ENCODE measurements around the gene PANX1. TPM values are rescaled to one million over a fixed set of nuclear protein-coding genes. Genes with fewer than 3 reads are reported as not detected.

The PANX1 gene
- total and polyA plus RNA-seq, 2 experiments from 2014 or later, result 9.5 to 40.8 TPM

GRCh38 chr11:94185416-94186084 is 56.9 kb downstream of the PANX1 start (continued):
- TF ChIP-seq ZNF462 (CRISPR knock-in tag; IDR thresholded peaks at IDR 0.05) (no peak), JUNB (IDR thresholded peaks at IDR 0.05; ENCODE audit: unreplicated experiment) (no peak), ZNF331 (CRISPR knock-in tag; IDR thresholded peaks at IDR 0.05; ENCODE audit: low read depth) (no peak), EZH2 (IDR thresholded peaks at IDR 0.05; ENCODE audit: low read depth, unreplicated experiment) (no peak), NANOG (IDR thresholded peaks at IDR 0.05; ENCODE audit: borderline replicate concordance) (no peak), CREB1 (CRISPR knock-in tag; IDR thresholded peaks at IDR 0.05; ENCODE audit: low read depth) (no peak), ETS1 (IDR thresholded peaks at IDR 0.05) (no peak), EZH2phosphoT487 (IDR thresholded peaks at IDR 0.05; ENCODE audit: unreplicated experiment) (no peak), ZNF114 (CRISPR knock-in tag; IDR thresholded peaks at IDR 0.05) (no peak)

All from GM23338 (cell line).